HepG2 (cell line): ENCODE results near the gene TPRN.

Experiments
- CEBPB ChIP-seq: IDR thresholded peaks from 2 replicates; pipeline ENCODE4 v1.6.1; 2011; ENCODE audit warnings: low read depth, low read length, improper control_type of control experiment, borderline replicate concordance
- NAIF1 ChIP-seq: sonication (generic); formaldehyde crosslinking; IDR thresholded peaks from 2 replicates; pipeline ENCODE4 v1.5.0; 2020; ENCODE audit warnings: mild to moderate bottlenecking, missing genetic modification reagents, borderline replicate concordance
- TCF7L2 ChIP-seq: IDR thresholded peaks from 2 replicates; pipeline ENCODE4 v1.6.1; 2011; ENCODE audit warnings: mild to moderate bottlenecking, low read depth, low read length, moderate library complexity
- U2AF2 ChIP-seq: fragments of 200-400 bp; formaldehyde crosslinking; IDR thresholded peaks from 2 replicates; pipeline ENCODE4 v1.6.1; 2017; ENCODE audit warnings: low read depth, mild to moderate bottlenecking, low read length
- ZBTB38 ChIP-seq: sonication (generic); formaldehyde crosslinking; IDR thresholded peaks from 2 replicates; pipeline ENCODE4 v1.5.1; 2020; ENCODE audit warnings: mild to moderate bottlenecking, missing genetic modification reagents
- ZBTB7A ChIP-seq: sonication (generic); formaldehyde crosslinking; IDR thresholded peaks from 2 replicates; pipeline ENCODE4 v1.8.0; 2022; ENCODE audit warnings: mild to moderate bottlenecking, missing genetic modification reagents
- ZNF274 ChIP-seq: sonication (generic); formaldehyde crosslinking; IDR thresholded peaks from 2 replicates; pipeline ENCODE4 v1.5.1; 2020; ENCODE audit warnings: mild to moderate bottlenecking, missing genetic modification reagents
- ZNF737 ChIP-seq: sonication (generic); formaldehyde crosslinking; IDR thresholded peaks from 2 replicates; pipeline ENCODE4 v1.5.0; 2020; ENCODE audit warnings: missing genetic modification reagents, mild to moderate bottlenecking, borderline replicate concordance
- TF ChIP-seq, protein P1 (sequence below): sonication (generic); formaldehyde crosslinking; IDR thresholded peaks from 2 replicates; pipeline ENCODE4 v1.5.0; 2020; ENCODE audit warnings: missing genetic modification reagents
- TF ChIP-seq, protein P2 (sequence below): sonication (generic); formaldehyde crosslinking; IDR thresholded peaks from 2 replicates; pipeline ENCODE4 v1.4.0; 2020; ENCODE audit warnings: missing genetic modification reagents, low read depth, mild to moderate bottlenecking, borderline replicate concordance
- TF ChIP-seq, protein P3 (sequence below): sonication (generic); formaldehyde crosslinking; IDR thresholded peaks from 2 replicates; pipeline ENCODE4 v1.5.0; 2020; ENCODE audit warnings: mild to moderate bottlenecking, missing genetic modification reagents, moderate library complexity
- TF ChIP-seq, protein P4 (sequence below): sonication (generic); formaldehyde crosslinking; IDR thresholded peaks from 2 replicates; pipeline ENCODE4 v1.4.0; 2020; ENCODE audit warnings: missing genetic modification reagents

DNA sequence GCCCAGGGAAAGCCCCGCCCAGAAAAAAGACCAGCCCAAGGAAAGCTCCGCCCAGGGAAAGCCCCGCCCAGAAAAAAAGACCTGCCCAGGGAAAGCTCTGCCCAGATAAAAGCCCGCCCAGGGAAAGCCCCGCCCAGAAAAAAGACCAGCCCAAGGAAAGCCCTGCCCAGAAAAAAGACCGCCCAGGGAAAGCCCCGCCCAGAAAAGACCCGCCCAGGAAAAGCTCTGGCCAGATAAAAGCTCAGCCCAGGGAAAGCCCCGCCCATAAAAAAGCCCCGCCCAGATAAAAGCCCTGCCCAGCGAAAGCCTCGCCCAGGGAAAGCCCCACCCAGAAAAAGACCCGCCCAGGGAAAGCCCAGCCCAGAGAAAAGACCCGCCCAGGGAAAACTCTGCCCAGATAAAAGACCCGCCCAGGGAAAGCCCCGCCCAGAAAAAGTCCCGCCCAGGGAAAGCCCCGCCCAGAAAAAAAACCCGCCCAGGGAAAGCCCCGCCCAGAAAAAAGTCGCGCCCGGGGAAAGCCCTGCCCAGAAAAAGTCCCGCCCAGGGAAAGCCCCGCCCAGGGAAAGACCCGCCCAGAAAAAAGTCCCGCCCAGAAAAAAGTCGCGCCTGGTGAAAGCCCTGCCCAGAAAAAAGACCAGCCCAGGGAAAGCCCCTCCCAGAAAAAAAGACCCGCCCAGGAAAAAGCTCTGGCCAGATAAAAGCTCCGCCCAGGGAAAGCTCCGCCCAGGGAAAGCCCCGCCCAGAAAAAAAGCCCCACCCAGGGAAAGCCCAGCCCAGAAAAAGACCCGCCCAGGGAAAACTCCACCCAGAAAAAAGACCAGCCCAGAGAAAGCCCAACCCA, 49.7 kb downstream of the TPRN start:
- TF ChIP-seq U2AF2: no peak
- no peak for TF ChIP-seq NAIF1 (CRISPR knock-in tag)
- TF ChIP-seq, protein P1, sequence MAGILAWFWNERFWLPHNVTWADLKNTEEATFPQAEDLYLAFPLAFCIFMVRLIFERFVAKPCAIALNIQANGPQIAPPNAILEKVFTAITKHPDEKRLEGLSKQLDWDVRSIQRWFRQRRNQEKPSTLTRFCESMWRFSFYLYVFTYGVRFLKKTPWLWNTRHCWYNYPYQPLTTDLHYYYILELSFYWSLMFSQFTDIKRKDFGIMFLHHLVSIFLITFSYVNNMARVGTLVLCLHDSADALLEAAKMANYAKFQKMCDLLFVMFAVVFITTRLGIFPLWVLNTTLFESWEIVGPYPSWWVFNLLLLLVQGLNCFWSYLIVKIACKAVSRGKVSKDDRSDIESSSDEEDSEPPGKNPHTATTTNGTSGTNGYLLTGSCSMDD (CRISPR knock-in tag): no peak
- no peak for TF ChIP-seq CEBPB
- TF ChIP-seq, protein P2, sequence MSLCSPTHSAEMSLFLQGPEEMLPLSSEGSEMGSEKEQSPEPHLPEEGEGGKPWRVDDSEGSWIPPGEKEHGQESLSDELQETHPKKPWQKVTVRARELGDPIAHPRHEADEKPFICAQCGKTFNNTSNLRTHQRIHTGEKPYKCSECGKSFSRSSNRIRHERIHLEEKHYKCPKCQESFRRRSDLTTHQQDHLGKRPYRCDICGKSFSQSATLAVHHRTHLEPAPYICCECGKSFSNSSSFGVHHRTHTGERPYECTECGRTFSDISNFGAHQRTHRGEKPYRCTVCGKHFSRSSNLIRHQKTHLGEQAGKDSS: no peak
- no peak for TF ChIP-seq TCF7L2
- TF ChIP-seq ZBTB38 (CRISPR knock-in tag): no peak
- TF ChIP-seq, protein P3, sequence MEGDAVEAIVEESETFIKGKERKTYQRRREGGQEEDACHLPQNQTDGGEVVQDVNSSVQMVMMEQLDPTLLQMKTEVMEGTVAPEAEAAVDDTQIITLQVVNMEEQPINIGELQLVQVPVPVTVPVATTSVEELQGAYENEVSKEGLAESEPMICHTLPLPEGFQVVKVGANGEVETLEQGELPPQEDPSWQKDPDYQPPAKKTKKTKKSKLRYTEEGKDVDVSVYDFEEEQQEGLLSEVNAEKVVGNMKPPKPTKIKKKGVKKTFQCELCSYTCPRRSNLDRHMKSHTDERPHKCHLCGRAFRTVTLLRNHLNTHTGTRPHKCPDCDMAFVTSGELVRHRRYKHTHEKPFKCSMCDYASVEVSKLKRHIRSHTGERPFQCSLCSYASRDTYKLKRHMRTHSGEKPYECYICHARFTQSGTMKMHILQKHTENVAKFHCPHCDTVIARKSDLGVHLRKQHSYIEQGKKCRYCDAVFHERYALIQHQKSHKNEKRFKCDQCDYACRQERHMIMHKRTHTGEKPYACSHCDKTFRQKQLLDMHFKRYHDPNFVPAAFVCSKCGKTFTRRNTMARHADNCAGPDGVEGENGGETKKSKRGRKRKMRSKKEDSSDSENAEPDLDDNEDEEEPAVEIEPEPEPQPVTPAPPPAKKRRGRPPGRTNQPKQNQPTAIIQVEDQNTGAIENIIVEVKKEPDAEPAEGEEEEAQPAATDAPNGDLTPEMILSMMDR (CRISPR knock-in tag): no peak
- no peak for TF ChIP-seq ZNF737
- no peak for TF ChIP-seq ZNF274 (CRISPR knock-in tag)
- no peak for TF ChIP-seq ZBTB7A (CRISPR knock-in tag)
- TF ChIP-seq, protein P4, sequence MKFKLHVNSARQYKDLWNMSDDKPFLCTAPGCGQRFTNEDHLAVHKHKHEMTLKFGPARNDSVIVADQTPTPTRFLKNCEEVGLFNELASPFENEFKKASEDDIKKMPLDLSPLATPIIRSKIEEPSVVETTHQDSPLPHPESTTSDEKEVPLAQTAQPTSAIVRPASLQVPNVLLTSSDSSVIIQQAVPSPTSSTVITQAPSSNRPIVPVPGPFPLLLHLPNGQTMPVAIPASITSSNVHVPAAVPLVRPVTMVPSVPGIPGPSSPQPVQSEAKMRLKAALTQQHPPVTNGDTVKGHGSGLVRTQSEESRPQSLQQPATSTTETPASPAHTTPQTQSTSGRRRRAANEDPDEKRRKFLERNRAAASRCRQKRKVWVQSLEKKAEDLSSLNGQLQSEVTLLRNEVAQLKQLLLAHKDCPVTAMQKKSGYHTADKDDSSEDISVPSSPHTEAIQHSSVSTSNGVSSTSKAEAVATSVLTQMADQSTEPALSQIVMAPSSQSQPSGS: no peak
